MCF 10A (cell line): ENCODE results near the gene WDFY3. TPM values are rescaled to one million over a fixed set of nuclear protein-coding genes. Genes with fewer than 3 reads are reported as not detected.
A peak's percentile ranks its signal among the peaks of the same experiment; 100 is the strongest.

Source experiments
- BruUV-seq: library from RNA; stranded (reverse); fragments of 400-500 nt; replicated peaks from 2 replicates; lab custom pipeline; 2021; lab: Mats Ljungman, UMichigan
- CTCF ChIA-PET: fragments of 300-600 bp; sonication (Branson Sonifier 250); formaldehyde crosslinking; extraction: SDS; loops from one replicate; lab custom pipeline; 2021; ENCODE audit warnings: antibody characterized with exemption, inconsistent platforms; lab: Yijun Ruan, JAX
- POLR2A ChIA-PET: fragments of 300-600, 350-650 bp; sonication (Branson Sonifier 250); formaldehyde crosslinking; extraction: SDS; loops from one replicate; lab custom pipeline; 2020; ENCODE audit warnings: antibody characterized with exemption, inconsistent platforms; lab: Yijun Ruan, JAX
- DNase-seq: peaks from one replicate; pipeline ENCODE4 v3.0.0-alpha.2; 2018; ENCODE audit not compliant: unreplicated experiment
- H3K27ac Mint-ChIP-seq: one replicate; pipeline ENCODE4 v1.8.0; 2022; ENCODE audit warnings: mild to moderate bottlenecking, low read depth, mixed read lengths; ENCODE audit not compliant: unreplicated experiment
- H3K27me3 Mint-ChIP-seq: one replicate; pipeline ENCODE4 v1.8.0; 2022; ENCODE audit warnings: mixed read lengths; ENCODE audit not compliant: insufficient read depth, unreplicated experiment
- H3K36me3 Mint-ChIP-seq: one replicate; pipeline ENCODE4 v1.8.0; 2022; ENCODE audit warnings: mild to moderate bottlenecking, moderate library complexity, mixed read lengths; ENCODE audit not compliant: insufficient read depth, unreplicated experiment
- H3K4me1 Mint-ChIP-seq: one replicate; pipeline ENCODE4 v1.8.0; 2022; ENCODE audit warnings: mixed read lengths; ENCODE audit not compliant: insufficient read depth, unreplicated experiment
- H3K4me3 Mint-ChIP-seq: one replicate; pipeline ENCODE4 v1.8.0; 2022; ENCODE audit warnings: mild to moderate bottlenecking, moderate library complexity, mixed read lengths; ENCODE audit not compliant: unreplicated experiment
- H3K9me3 Mint-ChIP-seq: one replicate; pipeline ENCODE4 v1.8.0; 2022; ENCODE audit warnings: mixed read lengths; ENCODE audit not compliant: unreplicated experiment
- intact Hi-C: fragments of 100-400 bp; cut with micrococcal nuclease; formaldehyde crosslinking; loops from 2 replicates; pipeline ENCODE4 v1.14.1; 2022
- total RNA-seq: library from RNA; stranded (reverse); gene quantifications from 2 replicates; pipeline ENCODE4 v1.2.3, GENCODE V29; 2022
- TF ChIP-seq, protein P1 (sequence below): fragments of 200-600 bp; IDR thresholded peaks from one replicate; pipeline ENCODE4 v1.8.0; 2022; ENCODE audit warnings: antibody characterized with exemption, mild to moderate bottlenecking; ENCODE audit not compliant: unreplicated experiment

Gene WDFY3
- total RNA-seq, 1 experiment from 2014 or later: 90.7 TPM

- TF ChIP-seq, protein P1, sequence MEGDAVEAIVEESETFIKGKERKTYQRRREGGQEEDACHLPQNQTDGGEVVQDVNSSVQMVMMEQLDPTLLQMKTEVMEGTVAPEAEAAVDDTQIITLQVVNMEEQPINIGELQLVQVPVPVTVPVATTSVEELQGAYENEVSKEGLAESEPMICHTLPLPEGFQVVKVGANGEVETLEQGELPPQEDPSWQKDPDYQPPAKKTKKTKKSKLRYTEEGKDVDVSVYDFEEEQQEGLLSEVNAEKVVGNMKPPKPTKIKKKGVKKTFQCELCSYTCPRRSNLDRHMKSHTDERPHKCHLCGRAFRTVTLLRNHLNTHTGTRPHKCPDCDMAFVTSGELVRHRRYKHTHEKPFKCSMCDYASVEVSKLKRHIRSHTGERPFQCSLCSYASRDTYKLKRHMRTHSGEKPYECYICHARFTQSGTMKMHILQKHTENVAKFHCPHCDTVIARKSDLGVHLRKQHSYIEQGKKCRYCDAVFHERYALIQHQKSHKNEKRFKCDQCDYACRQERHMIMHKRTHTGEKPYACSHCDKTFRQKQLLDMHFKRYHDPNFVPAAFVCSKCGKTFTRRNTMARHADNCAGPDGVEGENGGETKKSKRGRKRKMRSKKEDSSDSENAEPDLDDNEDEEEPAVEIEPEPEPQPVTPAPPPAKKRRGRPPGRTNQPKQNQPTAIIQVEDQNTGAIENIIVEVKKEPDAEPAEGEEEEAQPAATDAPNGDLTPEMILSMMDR: no peak
- BruUV-seq: no TSS peak
- intact Hi-C loops: no loop called here
- ChIA-PET POLR2A (interaction anchor here (0.6 to 0.9 kb wide), 2 partner anchors 12 to 163 kb away, joined by 3 read pairs; no protein-coding TSS in a partner anchor), CTCF (interaction anchor here (1.5 kb wide), 1 partner anchor 53 kb away, joined by 5 read pairs; no protein-coding TSS in a partner anchor)
- Mint-ChIP-seq H3K27me3 (no peaks in the 10 kb centered on the region), H3K36me3 (peaks cover 35% of the 10 kb centered on the region), H3K27ac (no peak overlapping the region), H3K9me3 (no peaks in the 10 kb centered on the region), H3K4me3 (no peak overlapping the region), H3K4me1 (peaks cover 7% of the 10 kb centered on the region)
- no peak for DNase-seq
Observed at GRCh38 chr4:84804136-84804535, 162.4 kb downstream of the WDFY3 start.

DNA sequence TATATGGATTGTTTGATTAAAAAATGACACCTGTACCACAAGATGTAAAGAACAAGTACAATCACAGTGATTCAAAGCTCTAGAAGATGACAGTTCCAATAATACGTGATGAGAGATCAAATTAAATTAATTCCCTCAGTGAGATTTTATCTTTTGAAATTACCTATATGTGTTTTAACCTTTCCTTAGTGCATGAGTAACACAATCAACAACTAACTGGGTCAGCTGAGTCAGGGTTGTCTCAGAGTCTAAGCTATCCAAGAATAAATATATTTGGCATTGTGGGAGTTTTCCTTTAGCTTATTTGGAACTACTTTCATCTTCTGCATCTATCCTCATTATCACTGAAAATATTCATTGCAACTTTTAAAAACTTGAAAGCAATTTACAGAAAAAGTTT, 162.8 kb downstream of the WDFY3 start:
- TF ChIP-seq, protein P1: no peak
- Mint-ChIP-seq H3K27me3 (no peaks in the 10 kb centered on the region), H3K36me3 (peaks cover 30% of the 10 kb centered on the region), H3K4me1 (peaks cover 7% of the 10 kb centered on the region), H3K9me3 (no peaks in the 10 kb centered on the region), H3K4me3 (no peak overlapping the region), H3K27ac (no peak overlapping the region)
- intact Hi-C loops: no loop called here
- no peak for DNase-seq
- ChIA-PET POLR2A (interaction anchor here (0.6 to 0.9 kb wide), 2 partner anchors 11 to 163 kb away, joined by 3 read pairs; no protein-coding TSS in a partner anchor), CTCF (interaction anchor here (1.5 kb wide), 1 partner anchor 53 kb away, joined by 5 read pairs; no protein-coding TSS in a partner anchor)
- no TSS peak for BruUV-seq

DNA sequence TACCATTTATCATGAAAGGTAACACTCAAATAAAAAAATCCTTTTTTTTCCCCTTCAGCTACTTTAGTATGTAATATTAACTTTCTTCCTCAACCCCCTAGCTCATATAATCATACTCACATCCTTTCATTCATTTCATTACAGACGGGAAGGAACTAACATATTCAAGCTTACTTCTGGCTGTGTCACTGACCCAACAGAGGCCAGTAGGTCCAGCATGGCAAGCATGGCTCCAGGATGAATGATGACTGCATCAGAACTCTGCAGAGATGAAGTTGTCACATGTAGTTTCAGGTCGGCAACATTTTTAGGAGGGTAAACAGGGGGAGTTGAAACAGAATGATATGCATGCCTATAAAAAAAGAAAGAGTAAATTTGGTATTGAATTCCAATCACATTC, 163.4 kb downstream of the WDFY3 start:
- no TSS peak for BruUV-seq
- Mint-ChIP-seq H3K36me3 (peaks cover 27% of the 10 kb centered on the region), H3K27ac (no peak overlapping the region), H3K9me3 (no peaks in the 10 kb centered on the region), H3K4me3 (no peak overlapping the region), H3K27me3 (no peaks in the 10 kb centered on the region), H3K4me1 (peaks cover 7% of the 10 kb centered on the region)
- TF ChIP-seq, protein P1: no peak
- POLR2A ChIA-PET: no interaction called here
- CTCF ChIA-PET: interaction anchor here (1.5 kb wide), 1 partner anchor 52 kb away, joined by 5 read pairs; no protein-coding TSS in a partner anchor
- intact Hi-C loops: no loop called here
- no peak for DNase-seq

DNA sequence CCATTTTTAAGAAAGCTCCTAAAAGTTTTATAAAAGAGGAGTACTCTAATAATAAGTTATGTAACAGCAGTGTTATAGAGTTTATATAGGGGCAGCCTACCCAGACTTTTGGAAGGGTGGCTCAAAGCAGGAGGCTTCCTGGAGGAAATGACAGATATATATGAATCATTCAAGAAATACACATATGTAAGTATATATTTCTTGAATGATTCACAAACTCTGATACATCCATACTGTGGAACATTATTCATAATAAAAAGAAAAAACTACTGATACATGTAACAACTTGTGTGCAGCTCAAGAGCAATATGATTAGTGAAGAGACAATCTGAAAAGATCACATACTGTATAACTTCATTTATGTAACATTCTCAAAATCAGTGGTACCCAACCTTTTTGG, 166.2 kb downstream of the WDFY3 start:
- H3K9me3 Mint-ChIP-seq: no peaks in the 10 kb centered on the region
- DNase-seq: peak; percentile 27
- H3K27ac Mint-ChIP-seq: no peak overlapping the region
- ChIA-PET POLR2A (interaction anchor here (0.7 kb wide), 1 partner anchor 237 kb away, joined by 3 read pairs; no protein-coding TSS in a partner anchor), CTCF (no interaction called here)
- H3K4me3 Mint-ChIP-seq: no peak overlapping the region
- H3K4me1 Mint-ChIP-seq: peaks cover 7% of the 10 kb centered on the region
- TF ChIP-seq, protein P1: no peak
- H3K27me3 Mint-ChIP-seq: no peaks in the 10 kb centered on the region
- BruUV-seq: no TSS peak
- H3K36me3 Mint-ChIP-seq: peaks cover 33% of the 10 kb centered on the region
- intact Hi-C loops: no loop called here
